Activated B cell treated with CpG ODN at 0.5 μM for 24 hours (primary cell): Measurements from ENCODE around the gene STX8. TPM values are rescaled to one million over a fixed set of nuclear protein-coding genes. Genes with fewer than 3 reads are reported as not detected.
"Not testable (repeated sequence)": the region's sequence is repeated elsewhere in the genome, so short reads cannot be mapped to it uniquely, and the experiment has no call there.

ENCODE experiments used
- ATAC-seq: fragments of 200-7000 bp; cut with Tn5 transposase; one replicate; pipeline ENCODE4 v1.10.0; 2021; ENCODE audit warnings: low read depth, mild to moderate bottlenecking, moderate library complexity
- CTCF ChIA-PET: fragments of 350-600 bp; sonication (Branson Sonifier 250); formaldehyde crosslinking; loops from one replicate; lab custom pipeline; 2021; ENCODE audit warnings: antibody characterized with exemption; lab: Charles Lee
- POLR2A ChIA-PET: fragments of 350-600 bp; sonication (Branson Sonifier 250); formaldehyde crosslinking; loops from one replicate; lab custom pipeline; 2021; ENCODE audit warnings: antibody characterized with exemption; lab: Charles Lee
- DNase-seq: peaks from one replicate; pipeline ENCODE4 v3.0.0; 2022
- H3K27ac Mint-ChIP-seq: one replicate; pipeline ENCODE4 v1.8.0; 2020; ENCODE audit warnings: mixed read lengths
- H3K27me3 Mint-ChIP-seq: one replicate; pipeline ENCODE4 v1.8.0; 2021; ENCODE audit warnings: mixed read lengths
- H3K36me3 Mint-ChIP-seq: one replicate; pipeline ENCODE4 v1.8.0; 2021; ENCODE audit warnings: low read depth, mixed read lengths
- H3K4me1 Mint-ChIP-seq: one replicate; pipeline ENCODE4 v1.8.0; 2021; ENCODE audit warnings: mixed read lengths
- H3K4me3 Mint-ChIP-seq: one replicate; pipeline ENCODE4 v1.8.0; 2020; ENCODE audit warnings: mild to moderate bottlenecking, mixed read lengths
- H3K9me3 Mint-ChIP-seq: one replicate; pipeline ENCODE4 v1.8.0; 2020; ENCODE audit warnings: mixed read lengths
- intact Hi-C: fragments of 100-400 bp; cut with micrococcal nuclease; formaldehyde crosslinking; loops from one replicate; pipeline ENCODE4 v1.15.1; 2024
- total RNA-seq: library from RNA; stranded (reverse); gene quantifications from 2 replicates; pipeline ENCODE4 v1.2.3, GENCODE V29; 2022
- TF ChIP-seq, protein P1 (sequence below): fragments of 200-600 bp; IDR thresholded peaks from one replicate; pipeline ENCODE4 v1.8.0; 2022; ENCODE audit warnings: antibody characterized with exemption, mild to moderate bottlenecking

Gene STX8
- total RNA-seq, 1 donor from 2014 or later = 66.9 TPM

DNA sequence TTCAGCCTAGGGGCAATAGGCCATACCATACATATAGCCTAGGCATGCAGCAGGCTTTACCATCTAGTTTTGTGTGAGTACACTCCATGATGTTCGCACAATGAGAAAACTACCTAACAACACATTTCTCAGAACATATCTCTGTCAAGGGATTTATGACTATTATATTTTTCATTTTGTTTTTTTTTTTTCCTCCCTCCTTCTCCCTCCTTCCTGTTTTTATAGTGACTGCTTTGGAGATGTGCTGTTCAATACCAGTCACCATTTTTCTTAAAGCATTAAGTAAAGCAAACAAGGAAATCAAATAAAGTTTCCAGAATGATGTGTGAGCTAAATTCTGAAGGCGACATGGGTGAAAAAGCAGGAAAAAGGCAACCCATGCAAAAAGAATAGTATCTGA is 194.6 kb downstream of the STX8 start:
- H3K27me3 Mint-ChIP-seq = no peaks in the 10 kb centered on the region
- H3K36me3 Mint-ChIP-seq = peaks cover 32% of the 10 kb centered on the region
- H3K4me1 Mint-ChIP-seq = no peaks in the 10 kb centered on the region
- ChIA-PET CTCF (interaction anchor here (0.6 kb wide), 1 partner anchor 289 kb away, joined by 3 read pairs; no protein-coding TSS in a partner anchor), POLR2A (no interaction called here)
- H3K4me3 Mint-ChIP-seq = no peak overlapping the region
- DNase-seq = no peak
- intact Hi-C loops = no loop called here
- H3K27ac Mint-ChIP-seq = no peak overlapping the region
- no peak for ATAC-seq
- TF ChIP-seq, protein P1, sequence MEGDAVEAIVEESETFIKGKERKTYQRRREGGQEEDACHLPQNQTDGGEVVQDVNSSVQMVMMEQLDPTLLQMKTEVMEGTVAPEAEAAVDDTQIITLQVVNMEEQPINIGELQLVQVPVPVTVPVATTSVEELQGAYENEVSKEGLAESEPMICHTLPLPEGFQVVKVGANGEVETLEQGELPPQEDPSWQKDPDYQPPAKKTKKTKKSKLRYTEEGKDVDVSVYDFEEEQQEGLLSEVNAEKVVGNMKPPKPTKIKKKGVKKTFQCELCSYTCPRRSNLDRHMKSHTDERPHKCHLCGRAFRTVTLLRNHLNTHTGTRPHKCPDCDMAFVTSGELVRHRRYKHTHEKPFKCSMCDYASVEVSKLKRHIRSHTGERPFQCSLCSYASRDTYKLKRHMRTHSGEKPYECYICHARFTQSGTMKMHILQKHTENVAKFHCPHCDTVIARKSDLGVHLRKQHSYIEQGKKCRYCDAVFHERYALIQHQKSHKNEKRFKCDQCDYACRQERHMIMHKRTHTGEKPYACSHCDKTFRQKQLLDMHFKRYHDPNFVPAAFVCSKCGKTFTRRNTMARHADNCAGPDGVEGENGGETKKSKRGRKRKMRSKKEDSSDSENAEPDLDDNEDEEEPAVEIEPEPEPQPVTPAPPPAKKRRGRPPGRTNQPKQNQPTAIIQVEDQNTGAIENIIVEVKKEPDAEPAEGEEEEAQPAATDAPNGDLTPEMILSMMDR = no peak
- H3K9me3 Mint-ChIP-seq = peaks cover 3% of the 10 kb centered on the region

DNA sequence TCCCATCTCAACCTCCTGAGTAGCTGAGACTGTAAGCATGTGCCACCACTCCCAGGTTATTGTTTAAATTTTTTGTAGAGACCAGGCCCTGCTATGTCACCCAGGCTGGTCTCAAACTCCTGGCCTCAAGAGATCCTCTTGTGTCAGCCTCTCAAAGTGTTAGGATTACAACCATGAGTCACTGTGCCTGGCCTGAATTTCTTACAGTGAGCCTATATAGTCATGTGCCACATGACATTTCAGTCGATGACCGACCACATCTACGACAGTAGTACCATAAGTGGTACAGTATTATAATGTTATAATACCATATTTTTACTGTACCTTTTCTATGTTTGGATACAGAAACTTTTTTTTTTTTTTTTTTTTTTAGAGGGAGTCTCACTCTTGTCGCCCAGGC is 195.3 kb downstream of the STX8 start:
- H3K4me1 Mint-ChIP-seq = no peaks in the 10 kb centered on the region
- H3K4me3 Mint-ChIP-seq = no peak overlapping the region
- H3K36me3 Mint-ChIP-seq = peaks cover 36% of the 10 kb centered on the region
- DNase-seq (no peak), ATAC-seq (no peak)
- intact Hi-C loops = no loop called here
- ChIA-PET CTCF (no interaction called here), POLR2A (no interaction called here)
- no peak overlapping the region for H3K27ac Mint-ChIP-seq
- TF ChIP-seq, protein P1 = no peak
- H3K9me3 Mint-ChIP-seq = peaks cover 4% of the 10 kb centered on the region
- H3K27me3 Mint-ChIP-seq = no peaks in the 10 kb centered on the region

DNA sequence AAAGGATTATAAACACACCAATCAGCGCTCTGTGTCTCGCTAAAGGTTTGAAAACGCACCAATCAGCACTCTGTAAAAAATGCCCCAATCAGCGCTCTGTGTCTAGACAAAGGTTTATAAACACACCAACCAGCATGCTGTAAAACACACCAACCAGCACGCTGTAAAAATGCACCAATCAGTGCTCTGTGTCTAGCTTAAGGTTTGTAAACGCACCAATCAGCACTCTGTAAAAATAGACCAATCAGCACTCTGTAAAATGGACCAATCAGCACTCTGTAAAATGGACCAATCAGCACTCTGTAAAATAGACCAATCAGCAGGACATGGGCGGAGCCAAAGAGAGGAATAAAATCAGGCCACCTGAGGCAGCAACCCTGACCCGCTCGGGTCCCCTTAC is 199.4 kb downstream of the STX8 start:
- intact Hi-C loops, DNase-seq, H3K27ac Mint-ChIP-seq, ATAC-seq, CTCF ChIA-PET, H3K27me3 Mint-ChIP-seq, POLR2A ChIA-PET, H3K9me3 Mint-ChIP-seq, H3K4me3 Mint-ChIP-seq, H3K4me1 Mint-ChIP-seq: not testable (repeated sequence)
- H3K36me3 Mint-ChIP-seq = peaks cover 28% of the 10 kb centered on the region

DNA sequence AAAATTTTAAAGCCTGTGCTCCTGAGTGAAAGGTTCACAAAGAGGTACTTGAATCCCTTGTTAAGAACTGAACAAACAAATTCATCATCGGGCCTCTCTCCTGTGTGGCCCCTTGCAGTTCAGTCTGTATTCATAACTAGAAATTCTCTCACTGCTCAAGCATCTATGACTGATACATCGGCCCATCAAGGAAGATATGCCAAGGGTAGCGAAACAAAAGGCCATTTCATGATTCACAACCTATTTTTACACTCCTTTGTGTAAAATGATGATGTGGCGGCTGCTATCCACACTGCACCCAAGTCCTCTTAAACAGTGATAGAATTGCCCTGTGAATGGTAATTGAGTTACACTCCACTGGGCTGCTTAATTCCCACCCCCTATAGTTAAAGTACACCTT is 204.6 kb downstream of the STX8 start:
- CTCF ChIA-PET = no interaction called here
- no peak for ATAC-seq
- DNase-seq = no peak
- H3K4me3 Mint-ChIP-seq = no peak overlapping the region
- TF ChIP-seq, protein P1 = no peak
- H3K27me3 Mint-ChIP-seq = no peaks in the 10 kb centered on the region
- peaks cover 3% of the 10 kb centered on the region for H3K36me3 Mint-ChIP-seq
- H3K4me1 Mint-ChIP-seq = peaks cover 5% of the 10 kb centered on the region
- POLR2A ChIA-PET = no interaction called here
- no peak overlapping the region for H3K27ac Mint-ChIP-seq
- intact Hi-C loops = no loop called here
- peaks cover under 1% of the 10 kb centered on the region for H3K9me3 Mint-ChIP-seq

DNA sequence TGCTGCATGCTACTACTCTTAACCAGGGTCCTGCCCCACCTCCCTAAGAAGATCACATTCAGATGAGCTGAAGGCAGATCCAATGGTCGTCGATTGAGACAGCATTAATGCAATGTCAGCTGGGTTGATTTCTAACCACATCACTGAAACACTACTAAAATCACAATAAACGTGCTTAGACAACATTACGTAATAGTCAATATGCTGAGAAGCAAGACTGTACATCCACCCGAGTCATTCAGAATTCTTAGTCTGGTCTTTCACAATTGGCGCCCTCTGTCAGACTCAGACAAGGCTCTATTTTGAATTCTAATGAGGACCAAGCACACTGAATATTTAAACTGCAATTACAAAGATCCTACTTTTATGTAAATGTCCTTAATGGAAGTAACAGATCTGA is 205.2 kb downstream of the STX8 start:
- H3K4me3 Mint-ChIP-seq = no peak overlapping the region
- ATAC-seq = no peak
- intact Hi-C loops = no loop called here
- H3K4me1 Mint-ChIP-seq = peaks cover 5% of the 10 kb centered on the region
- no peak for DNase-seq
- TF ChIP-seq, protein P1 = no peak
- CTCF ChIA-PET = no interaction called here
- no peaks in the 10 kb centered on the region for H3K27me3 Mint-ChIP-seq
- POLR2A ChIA-PET = no interaction called here
- no peaks in the 10 kb centered on the region for H3K9me3 Mint-ChIP-seq
- no peak overlapping the region for H3K27ac Mint-ChIP-seq
- H3K36me3 Mint-ChIP-seq = no peaks in the 10 kb centered on the region

DNA sequence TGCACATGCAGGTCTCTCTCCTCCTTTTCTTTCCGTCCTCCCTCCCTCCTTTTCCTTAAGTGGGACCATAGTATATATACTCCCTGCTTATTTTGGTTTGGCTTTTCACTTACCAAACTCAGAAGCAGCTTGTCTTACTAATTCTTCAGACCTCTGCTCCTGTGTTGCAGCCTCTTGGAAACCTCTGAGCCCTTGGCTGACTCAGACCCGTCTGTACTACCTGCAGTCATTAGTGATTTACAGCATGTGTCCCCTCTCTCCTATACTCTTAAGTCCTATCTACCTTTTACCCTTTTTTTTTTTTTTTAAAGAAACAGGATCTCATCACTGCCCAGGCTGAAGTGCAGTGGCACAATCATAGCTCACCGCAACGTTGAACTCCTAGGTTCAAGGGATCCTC is 207.0 kb downstream of the STX8 start:
- Mint-ChIP-seq H3K9me3 (no peaks in the 10 kb centered on the region), H3K27ac (no peak overlapping the region), H3K27me3 (no peaks in the 10 kb centered on the region), H3K4me3 (no peak overlapping the region), H3K4me1 (peaks cover 5% of the 10 kb centered on the region), H3K36me3 (no peaks in the 10 kb centered on the region)
- ChIA-PET CTCF (no interaction called here), POLR2A (no interaction called here)
- intact Hi-C loops = no loop called here
- TF ChIP-seq, protein P1 = no peak
- no peak for DNase-seq
- ATAC-seq = no peak
